NB4 (cell line): ENCODE measurements around the gene KCNA3.

ENCODE experiments used
- TF ChIP-seq, protein P1 (sequence below): IDR thresholded peaks from one replicate; pipeline ENCODE4 v1.5.1; 2012; ENCODE audit warnings: low read depth, low read length
- TF ChIP-seq, protein P2 (sequence below): IDR thresholded peaks from 2 replicates; pipeline ENCODE4 v1.6.1; 2011; ENCODE audit warnings: low read depth, low read length

DNA sequence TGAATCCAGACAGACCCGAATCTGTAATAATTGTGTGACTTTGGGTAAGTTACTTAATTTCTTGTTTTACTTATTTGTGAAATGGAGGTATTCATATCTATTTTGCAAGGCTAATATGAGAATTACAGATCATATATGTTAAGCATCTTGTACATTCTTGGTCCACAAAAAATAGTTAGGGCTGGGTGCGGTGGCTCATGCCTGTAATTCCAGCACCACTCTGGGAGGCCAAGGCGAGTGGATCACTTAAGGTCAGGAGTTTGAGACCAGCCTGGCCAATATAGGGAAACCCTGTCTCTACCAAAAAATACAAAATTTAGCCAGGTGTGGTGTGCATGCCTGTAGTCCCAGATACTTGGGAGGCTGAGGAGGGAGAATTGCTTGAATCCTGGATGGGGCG lies 22.9 kb upstream of the KCNA3 start:
- TF ChIP-seq, protein P1, sequence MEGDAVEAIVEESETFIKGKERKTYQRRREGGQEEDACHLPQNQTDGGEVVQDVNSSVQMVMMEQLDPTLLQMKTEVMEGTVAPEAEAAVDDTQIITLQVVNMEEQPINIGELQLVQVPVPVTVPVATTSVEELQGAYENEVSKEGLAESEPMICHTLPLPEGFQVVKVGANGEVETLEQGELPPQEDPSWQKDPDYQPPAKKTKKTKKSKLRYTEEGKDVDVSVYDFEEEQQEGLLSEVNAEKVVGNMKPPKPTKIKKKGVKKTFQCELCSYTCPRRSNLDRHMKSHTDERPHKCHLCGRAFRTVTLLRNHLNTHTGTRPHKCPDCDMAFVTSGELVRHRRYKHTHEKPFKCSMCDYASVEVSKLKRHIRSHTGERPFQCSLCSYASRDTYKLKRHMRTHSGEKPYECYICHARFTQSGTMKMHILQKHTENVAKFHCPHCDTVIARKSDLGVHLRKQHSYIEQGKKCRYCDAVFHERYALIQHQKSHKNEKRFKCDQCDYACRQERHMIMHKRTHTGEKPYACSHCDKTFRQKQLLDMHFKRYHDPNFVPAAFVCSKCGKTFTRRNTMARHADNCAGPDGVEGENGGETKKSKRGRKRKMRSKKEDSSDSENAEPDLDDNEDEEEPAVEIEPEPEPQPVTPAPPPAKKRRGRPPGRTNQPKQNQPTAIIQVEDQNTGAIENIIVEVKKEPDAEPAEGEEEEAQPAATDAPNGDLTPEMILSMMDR, result no peak
- TF ChIP-seq, protein P2, sequence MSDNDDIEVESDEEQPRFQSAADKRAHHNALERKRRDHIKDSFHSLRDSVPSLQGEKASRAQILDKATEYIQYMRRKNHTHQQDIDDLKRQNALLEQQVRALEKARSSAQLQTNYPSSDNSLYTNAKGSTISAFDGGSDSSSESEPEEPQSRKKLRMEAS, result no peak
